ENCODE measurements around the gene CTTNBP2.

The CTTNBP2 gene

GRCh38 chr7:117771756-117772155, 101.5 kb downstream of the CTTNBP2 start:
- Histone ChIP-seq H3K27ac (no peak overlapping the region), H3K9me3 (no peaks in the 10 kb centered on the region), H3K4me3 (ENCODE audit: low read depth in 1 of 2, low read length in 1 of 2) (no peak overlapping the region), H3K36me3 (no peaks in the 10 kb centered on the region), H3K4me1 (ENCODE audit: control insufficient read depth in 1 of 2, insufficient read depth in 1 of 2, low read depth in 1 of 2, low read length in 1 of 2) (no peaks in the 10 kb centered on the region), H3K27me3 (no peaks in the 10 kb centered on the region)
- no peak for TF ChIP-seq CTCF (IDR thresholded peaks at IDR 0.05)

GRCh38 chr7:117769085-117769484, 104.2 kb downstream of the CTTNBP2 start:
- H3K27me3 ChIP-seq: no peaks in the 10 kb centered on the region
- H3K36me3 ChIP-seq: no peaks in the 10 kb centered on the region
- no peaks in the 10 kb centered on the region for H3K4me1 ChIP-seq (ENCODE audit: control insufficient read depth in 1 of 2, insufficient read depth in 1 of 2, low read depth in 1 of 2, low read length in 1 of 2)
- no peaks in the 10 kb centered on the region for H3K9me3 ChIP-seq
- no peak overlapping the region for H3K4me3 ChIP-seq (ENCODE audit: low read depth in 1 of 2, low read length in 1 of 2)
- H3K27ac ChIP-seq: no peak overlapping the region
- TF ChIP-seq CTCF (IDR thresholded peaks at IDR 0.05): no peak

GRCh38 chr7:117767951-117768350, 105.3 kb downstream of the CTTNBP2 start:
- Histone ChIP-seq H3K27me3 (no peaks in the 10 kb centered on the region), H3K36me3 (no peaks in the 10 kb centered on the region), H3K4me1 (ENCODE audit: control insufficient read depth in 1 of 2, insufficient read depth in 1 of 2, low read depth in 1 of 2, low read length in 1 of 2) (no peaks in the 10 kb centered on the region), H3K9me3 (no peaks in the 10 kb centered on the region), H3K4me3 (ENCODE audit: low read depth in 1 of 2, low read length in 1 of 2) (no peak overlapping the region), H3K27ac (no peak overlapping the region)
- no peak for TF ChIP-seq CTCF (IDR thresholded peaks at IDR 0.05)

- no peak for TF ChIP-seq CTCF (IDR thresholded peaks at IDR 0.05)
- Histone ChIP-seq H3K36me3 (no peaks in the 10 kb centered on the region), H3K9me3 (no peaks in the 10 kb centered on the region), H3K4me1 (ENCODE audit: control insufficient read depth in 1 of 2, insufficient read depth in 1 of 2, low read depth in 1 of 2, low read length in 1 of 2) (no peaks in the 10 kb centered on the region), H3K27ac (no peak overlapping the region), H3K27me3 (no peaks in the 10 kb centered on the region), H3K4me3 (ENCODE audit: low read depth in 1 of 2, low read length in 1 of 2) (no peak overlapping the region)
These were observed 106.3 kb downstream of the CTTNBP2 start for GRCh38 chr7:117766913-117767312.

- no peak overlapping the region for H3K4me3 ChIP-seq (ENCODE audit: low read depth in 1 of 2, low read length in 1 of 2)
- no peak for TF ChIP-seq CTCF (IDR thresholded peaks at IDR 0.05)
- H3K36me3 ChIP-seq: no peaks in the 10 kb centered on the region
- no peak overlapping the region for H3K27ac ChIP-seq
- no peaks in the 10 kb centered on the region for H3K9me3 ChIP-seq
- no peaks in the 10 kb centered on the region for H3K4me1 ChIP-seq (ENCODE audit: control insufficient read depth in 1 of 2, insufficient read depth in 1 of 2, low read depth in 1 of 2, low read length in 1 of 2)
- H3K27me3 ChIP-seq: no peaks in the 10 kb centered on the region
These were observed 109.2 kb downstream of the CTTNBP2 start for GRCh38 chr7:117764031-117764430.

GRCh38 chr7:117762055-117762454, 111.2 kb downstream of the CTTNBP2 start:
- Histone ChIP-seq H3K27ac (no peak overlapping the region), H3K27me3 (no peaks in the 10 kb centered on the region), H3K4me3 (ENCODE audit: low read depth in 1 of 2, low read length in 1 of 2) (no peak overlapping the region), H3K9me3 (no peaks in the 10 kb centered on the region), H3K4me1 (ENCODE audit: control insufficient read depth in 1 of 2, insufficient read depth in 1 of 2, low read depth in 1 of 2, low read length in 1 of 2) (no peaks in the 10 kb centered on the region), H3K36me3 (no peaks in the 10 kb centered on the region)
- no peak for TF ChIP-seq CTCF (IDR thresholded peaks at IDR 0.05)
